Activated CD4-positive, alpha-beta T cell treated with anti-CD3 and anti-CD28 coated beads, Interleukin-2, amount 10 ng/mL, durations not matched to agents 7 days and 5 days (primary cell): ENCODE results near the gene GRPR. TPM values are rescaled to one million over a fixed set of nuclear protein-coding genes. Genes with fewer than 3 reads are reported as not detected.
"Not testable (repeated sequence)": the region's sequence is repeated elsewhere in the genome, so short reads cannot be mapped to it uniquely, and the experiment has no call there.

Experiments
- CTCF ChIA-PET: fragments of 350-600 bp; sonication (Branson Sonifier 250); formaldehyde crosslinking; loops from one replicate; lab custom pipeline; 2021; ENCODE audit warnings: antibody characterized with exemption; lab: Charles Lee
- POLR2A ChIA-PET: fragments of 350-600 bp; sonication (Branson Sonifier 250); formaldehyde crosslinking; loops from one replicate; lab custom pipeline; 2021; ENCODE audit warnings: antibody characterized with exemption; lab: Charles Lee
- DNase-seq: peaks from one replicate; pipeline ENCODE4 v3.0.0-alpha.2; 2020
- H3K27ac Mint-ChIP-seq: one replicate; pipeline ENCODE4 v1.8.0; 2021; ENCODE audit warnings: mild to moderate bottlenecking, moderate library complexity, mixed read lengths
- H3K27me3 Mint-ChIP-seq: one replicate; pipeline ENCODE4 v1.8.0; 2021; ENCODE audit warnings: mixed read lengths
- H3K36me3 Mint-ChIP-seq: one replicate; pipeline ENCODE4 v1.8.0; 2021; ENCODE audit warnings: low read depth, mixed read lengths
- H3K4me1 Mint-ChIP-seq: one replicate; pipeline ENCODE4 v1.8.0; 2021; ENCODE audit warnings: mixed read lengths
- H3K4me3 Mint-ChIP-seq: one replicate; pipeline ENCODE4 v1.8.0; 2021; ENCODE audit warnings: mild to moderate bottlenecking, moderate library complexity, mixed read lengths
- H3K9me3 Mint-ChIP-seq: one replicate; pipeline ENCODE4 v1.8.0; 2021; ENCODE audit warnings: mixed read lengths
- total RNA-seq, 2 experiments: library from RNA; stranded (reverse); gene quantifications; one replicate each; pipeline ENCODE4 v1.2.3, GENCODE V29; 2021

GRPR gene
- total RNA-seq, 2 experiments from 2014 or later: 0.10 TPM; not detected in 1

DNA sequence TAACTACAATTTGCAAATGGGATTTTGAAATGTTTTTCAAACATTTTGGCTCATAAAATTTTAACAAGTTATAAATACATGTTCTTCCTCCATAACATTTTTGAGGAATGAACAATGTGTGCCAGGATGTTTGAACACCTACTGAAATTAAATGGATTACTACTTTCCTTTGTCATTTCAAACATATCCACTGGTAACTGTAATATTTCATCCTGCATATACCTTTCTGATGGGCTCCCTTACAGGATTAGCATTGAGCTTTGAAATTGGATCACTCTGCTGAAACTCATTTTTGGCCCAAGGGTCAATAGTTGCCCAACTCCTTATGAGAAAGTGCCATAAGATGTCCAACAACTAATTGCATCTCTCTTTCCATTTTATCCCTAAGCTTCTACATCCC, 17.6 kb downstream of the GRPR start:
- CTCF ChIA-PET: no interaction called here
- Mint-ChIP-seq H3K27me3 (peaks cover 9% of the 10 kb centered on the region), H3K27ac (no peak overlapping the region), H3K4me3 (no peak overlapping the region), H3K9me3 (no peaks in the 10 kb centered on the region), H3K4me1 (no peaks in the 10 kb centered on the region), H3K36me3 (no peaks in the 10 kb centered on the region)
- POLR2A ChIA-PET: no interaction called here
- no peak for DNase-seq

GRCh38 chrX:16141422-16142245, 18.3 kb downstream of the GRPR start:
- no peaks in the 10 kb centered on the region for H3K4me1 Mint-ChIP-seq
- no peak overlapping the region for H3K4me3 Mint-ChIP-seq
- H3K27ac Mint-ChIP-seq: no peak overlapping the region
- no peaks in the 10 kb centered on the region for H3K9me3 Mint-ChIP-seq
- peaks cover 8% of the 10 kb centered on the region for H3K27me3 Mint-ChIP-seq
- H3K36me3 Mint-ChIP-seq: no peaks in the 10 kb centered on the region
- ChIA-PET POLR2A (no interaction called here), CTCF (interaction anchor here (1.4 kb wide), 1 partner anchor 18 kb away, joined by 3 read pairs; the partner anchor contains the start of gene GRPR)
- no peak for DNase-seq

- Mint-ChIP-seq H3K4me3 (no peak overlapping the region), H3K4me1 (no peaks in the 10 kb centered on the region), H3K27me3 (peaks cover 8% of the 10 kb centered on the region), H3K27ac (no peak overlapping the region), H3K36me3 (no peaks in the 10 kb centered on the region), H3K9me3 (no peaks in the 10 kb centered on the region)
- no peak for DNase-seq
- POLR2A ChIA-PET: no interaction called here
- CTCF ChIA-PET: interaction anchor here (1.4 kb wide), 1 partner anchor 19 kb away, joined by 3 read pairs; the partner anchor contains the start of gene GRPR
Measured at GRCh38 chrX:16142246-16142558, 18.8 kb downstream of the GRPR start.

DNA sequence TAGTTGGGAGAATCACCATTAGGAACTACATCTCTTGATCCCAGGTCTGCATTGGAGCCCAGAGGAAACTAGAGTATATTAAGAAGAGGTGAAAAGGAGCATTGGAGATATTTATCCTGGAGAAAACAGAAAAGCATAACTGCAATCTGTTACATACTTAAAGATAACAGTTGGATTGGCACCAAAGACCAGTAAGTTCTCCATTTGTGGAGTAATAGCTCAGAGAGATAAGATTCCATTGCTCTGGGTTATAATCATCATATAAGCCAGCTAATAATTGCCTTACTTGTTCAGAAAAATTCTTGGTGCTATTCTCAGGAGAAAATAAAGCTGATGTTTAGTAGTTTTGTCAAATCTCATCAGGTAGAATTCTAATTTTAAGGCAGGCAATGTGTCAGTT, 20.6 kb downstream of the GRPR start:
- Mint-ChIP-seq H3K27ac (no peak overlapping the region), H3K36me3 (no peaks in the 10 kb centered on the region), H3K27me3 (peaks cover 8% of the 10 kb centered on the region), H3K4me3 (no peak overlapping the region), H3K9me3 (no peaks in the 10 kb centered on the region), H3K4me1 (no peaks in the 10 kb centered on the region)
- CTCF ChIA-PET: no interaction called here
- POLR2A ChIA-PET: no interaction called here
- no peak for DNase-seq

DNA sequence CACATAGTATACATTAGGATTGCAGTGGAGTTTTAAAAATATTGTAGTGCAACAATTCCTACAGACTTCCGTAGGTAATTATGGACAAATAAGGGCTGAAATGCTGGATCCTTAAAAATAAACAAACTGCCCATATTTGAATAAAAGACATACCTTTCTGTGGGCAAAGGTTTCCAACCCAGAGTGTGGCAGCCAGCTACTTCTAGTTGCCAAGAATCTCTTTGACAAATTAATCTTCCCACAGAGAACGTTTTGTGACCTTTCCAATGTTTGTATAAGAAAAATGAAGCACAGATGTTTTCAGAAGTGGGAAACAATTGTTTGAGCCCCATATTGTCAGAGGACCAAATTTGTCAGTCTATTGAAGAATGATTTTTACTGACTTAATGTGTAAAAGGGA, 21.1 kb downstream of the GRPR start:
- Mint-ChIP-seq H3K4me3 (no peak overlapping the region), H3K36me3 (no peaks in the 10 kb centered on the region), H3K4me1 (no peaks in the 10 kb centered on the region), H3K9me3 (no peaks in the 10 kb centered on the region), H3K27me3 (peaks cover 8% of the 10 kb centered on the region), H3K27ac (no peak overlapping the region)
- no peak for DNase-seq
- ChIA-PET CTCF (no interaction called here), POLR2A (no interaction called here)

- CTCF ChIA-PET, H3K4me1 Mint-ChIP-seq, H3K4me3 Mint-ChIP-seq, H3K27ac Mint-ChIP-seq, POLR2A ChIA-PET, H3K36me3 Mint-ChIP-seq, H3K9me3 Mint-ChIP-seq, DNase-seq, H3K27me3 Mint-ChIP-seq: not testable (repeated sequence)
Measured at GRCh38 chrX:16145093-16145492, 21.7 kb downstream of the GRPR start.

DNA sequence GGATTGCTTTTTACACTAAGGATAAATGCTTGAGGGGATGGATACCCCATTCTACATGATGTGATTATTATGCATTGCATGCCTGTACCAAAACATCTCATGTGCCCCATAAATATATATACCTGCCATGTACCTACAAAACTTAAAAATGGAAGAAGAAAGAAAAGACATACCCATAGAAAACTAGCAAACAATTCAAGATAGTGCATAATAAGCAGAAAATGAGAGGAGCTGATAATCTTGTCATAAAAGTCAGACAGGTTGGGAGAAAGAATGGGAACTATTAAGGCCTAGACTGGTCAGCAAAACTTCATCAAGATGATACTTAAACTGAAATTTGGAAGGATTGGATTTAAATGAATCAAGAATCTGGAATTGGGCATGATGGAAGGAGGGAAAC, 22.3 kb downstream of the GRPR start:
- POLR2A ChIA-PET: interaction anchor here (0.6 kb wide), 1 partner anchor 581 kb away, joined by 3 read pairs; no protein-coding TSS in a partner anchor
- no peak overlapping the region for H3K27ac Mint-ChIP-seq
- H3K9me3 Mint-ChIP-seq: no peaks in the 10 kb centered on the region
- no peak overlapping the region for H3K4me3 Mint-ChIP-seq
- no peaks in the 10 kb centered on the region for H3K4me1 Mint-ChIP-seq
- H3K36me3 Mint-ChIP-seq: no peaks in the 10 kb centered on the region
- no peak for DNase-seq
- CTCF ChIA-PET: no interaction called here
- H3K27me3 Mint-ChIP-seq: peaks cover 8% of the 10 kb centered on the region

DNA sequence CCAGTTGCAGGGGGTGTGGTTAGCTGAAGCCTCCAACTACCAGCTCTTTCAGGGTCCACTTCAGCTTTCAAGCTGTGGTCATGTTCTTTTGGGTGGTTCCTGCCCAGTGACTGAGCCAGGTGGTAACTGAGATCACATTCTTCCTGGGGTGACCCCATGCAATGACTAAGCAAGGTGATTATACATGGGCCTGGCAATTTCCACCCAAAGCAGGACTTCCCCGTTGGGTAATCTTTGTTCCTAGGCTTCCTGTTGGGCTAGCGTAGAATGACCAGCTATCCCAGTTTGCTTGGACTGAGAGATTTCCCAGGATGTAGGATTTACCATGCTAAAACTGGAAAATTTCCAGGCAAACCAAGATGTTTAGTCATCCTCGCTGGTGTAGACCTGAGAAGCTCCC, 25.5 kb downstream of the GRPR start:
- Mint-ChIP-seq H3K4me3 (no peak overlapping the region), H3K4me1 (no peaks in the 10 kb centered on the region), H3K9me3 (no peaks in the 10 kb centered on the region), H3K27me3 (peaks cover 4% of the 10 kb centered on the region), H3K36me3 (no peaks in the 10 kb centered on the region), H3K27ac (no peak overlapping the region)
- ChIA-PET CTCF (interaction anchor here (0.5 kb wide), 1 partner anchor 551 kb away, joined by 4 read pairs; no protein-coding TSS in a partner anchor), POLR2A (no interaction called here)
- DNase-seq: no peak

GRCh38 chrX:16155581-16156096, 32.3 kb downstream of the GRPR start:
- CTCF ChIA-PET: interaction anchor here (1.3 kb wide), 1 partner anchor 25 kb away, joined by 3 read pairs; no protein-coding TSS in a partner anchor
- Mint-ChIP-seq H3K36me3 (no peaks in the 10 kb centered on the region), H3K4me1 (no peaks in the 10 kb centered on the region), H3K4me3 (no peak overlapping the region), H3K27ac (no peak overlapping the region), H3K27me3 (no peaks in the 10 kb centered on the region), H3K9me3 (no peaks in the 10 kb centered on the region)
- POLR2A ChIA-PET: no interaction called here
- no peak for DNase-seq

DNA sequence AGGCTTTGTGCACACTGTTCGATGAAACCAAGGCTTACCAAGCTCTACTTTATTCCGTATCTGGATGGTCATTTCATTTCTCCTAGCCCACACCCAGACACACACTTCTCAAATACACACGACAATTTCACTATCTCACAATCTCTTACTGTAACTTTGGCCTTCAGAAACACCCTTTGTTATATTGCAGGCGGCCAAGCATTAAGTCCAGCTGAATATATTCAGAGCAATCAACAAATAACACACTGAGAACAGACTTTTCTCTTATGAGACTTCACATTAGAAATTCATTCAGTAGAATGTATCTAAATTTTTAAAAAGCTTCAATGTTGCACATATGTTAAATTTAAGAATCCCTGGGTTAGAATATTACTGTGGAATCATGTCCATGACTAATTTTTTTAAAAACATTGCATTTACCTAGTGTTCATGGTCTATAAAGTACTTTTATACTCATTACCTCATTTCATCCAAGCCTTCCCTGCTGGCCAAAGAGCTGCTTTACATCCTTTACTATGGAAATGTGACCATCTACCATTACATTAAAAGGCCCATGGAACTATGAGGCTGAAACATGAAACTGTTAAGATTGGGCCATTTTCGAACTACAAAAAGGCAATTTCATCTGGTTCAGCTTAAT, 33.4 kb downstream of the GRPR start:
- no peaks in the 10 kb centered on the region for H3K36me3 Mint-ChIP-seq
- no peaks in the 10 kb centered on the region for H3K9me3 Mint-ChIP-seq
- ChIA-PET POLR2A (no interaction called here), CTCF (no interaction called here)
- no peak overlapping the region for H3K27ac Mint-ChIP-seq
- H3K27me3 Mint-ChIP-seq: no peaks in the 10 kb centered on the region
- H3K4me1 Mint-ChIP-seq: no peaks in the 10 kb centered on the region
- DNase-seq: no peak
- H3K4me3 Mint-ChIP-seq: no peak overlapping the region

DNA sequence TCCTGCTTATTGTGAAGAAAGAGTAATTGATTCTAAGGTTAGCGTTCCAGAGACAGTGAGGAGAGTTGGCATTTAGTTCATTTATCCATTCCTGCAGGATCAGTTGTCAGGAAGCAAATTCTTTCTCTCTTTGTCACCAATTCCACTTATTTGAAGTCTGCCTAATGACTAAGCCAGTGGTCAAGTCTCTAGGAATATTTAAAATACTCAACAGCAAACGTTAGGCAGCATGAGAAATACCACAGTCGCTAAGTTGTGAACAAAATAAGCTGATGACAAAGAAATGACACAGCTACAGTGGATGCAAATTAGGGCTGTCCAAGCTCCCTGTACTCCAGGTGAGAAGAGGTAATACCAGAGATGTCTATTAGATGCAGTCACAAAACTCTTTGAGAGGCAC, 37.4 kb downstream of the GRPR start:
- Mint-ChIP-seq H3K36me3 (no peaks in the 10 kb centered on the region), H3K27ac (no peak overlapping the region), H3K4me3 (no peak overlapping the region), H3K4me1 (no peaks in the 10 kb centered on the region), H3K27me3 (no peaks in the 10 kb centered on the region), H3K9me3 (no peaks in the 10 kb centered on the region)
- ChIA-PET POLR2A (no interaction called here), CTCF (no interaction called here)
- no peak for DNase-seq

DNA sequence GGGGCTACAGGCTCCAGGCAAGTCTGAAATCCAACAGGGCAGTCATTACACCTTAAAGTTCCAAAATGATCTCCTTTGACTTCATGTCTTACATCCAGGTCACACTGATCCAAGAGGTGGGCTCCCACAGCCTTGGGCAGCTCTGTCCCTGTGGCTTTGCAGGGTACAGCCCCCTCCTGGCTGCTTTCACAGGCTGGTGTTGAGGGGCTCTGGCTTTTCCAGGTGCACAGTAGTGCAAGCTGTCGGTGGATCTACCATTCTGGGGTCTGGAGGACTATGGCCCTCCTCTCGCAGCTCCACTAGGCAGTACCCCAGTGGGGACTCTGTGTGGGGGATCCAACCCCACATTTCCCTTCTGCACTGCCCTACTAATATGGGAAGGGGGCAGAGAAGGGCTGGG, 37.8 kb downstream of the GRPR start:
- H3K27me3 Mint-ChIP-seq, H3K4me3 Mint-ChIP-seq, H3K27ac Mint-ChIP-seq, H3K4me1 Mint-ChIP-seq, H3K9me3 Mint-ChIP-seq, POLR2A ChIA-PET, DNase-seq, CTCF ChIA-PET, H3K36me3 Mint-ChIP-seq: not testable (repeated sequence)

DNA sequence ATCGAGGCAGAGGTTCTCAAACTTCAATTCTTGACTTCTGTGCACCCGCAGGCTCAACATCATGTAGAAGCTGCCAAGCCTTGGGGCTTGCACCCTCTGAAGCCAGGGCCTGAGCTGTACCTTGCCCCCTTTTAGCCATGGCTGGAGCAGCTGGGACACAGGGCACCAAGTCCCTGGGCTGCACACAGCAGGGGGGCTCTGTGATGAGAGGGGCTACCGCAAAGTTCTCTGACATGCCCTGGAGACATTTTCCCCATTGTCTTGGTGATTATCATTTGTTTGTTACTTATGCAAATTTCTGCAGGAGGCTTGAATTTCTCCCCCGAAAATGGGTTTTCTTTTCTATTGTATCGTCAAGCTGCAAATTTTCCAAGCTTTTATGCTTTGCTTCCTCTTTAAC, 39.0 kb downstream of the GRPR start:
- H3K27ac Mint-ChIP-seq: no peak overlapping the region
- H3K27me3 Mint-ChIP-seq: no peaks in the 10 kb centered on the region
- no peaks in the 10 kb centered on the region for H3K4me1 Mint-ChIP-seq
- POLR2A ChIA-PET: no interaction called here
- H3K4me3 Mint-ChIP-seq: no peak overlapping the region
- no peaks in the 10 kb centered on the region for H3K9me3 Mint-ChIP-seq
- DNase-seq: no peak
- no peaks in the 10 kb centered on the region for H3K36me3 Mint-ChIP-seq
- CTCF ChIA-PET: no interaction called here
